NOMO-1 treated with DMSO at 0.1 percent for 48 hours (cell line): ENCODE results near the gene THOP1.
A peak's percentile ranks its signal among the peaks of the same experiment; 100 is the strongest.
"Not testable (repeated sequence)": the region's sequence is repeated elsewhere in the genome, so short reads cannot be mapped to it uniquely, and the experiment has no call there.

ENCODE experiments used
- DNase-seq: peaks from one replicate; lab custom pipeline; 2025; ENCODE audit not compliant: unreplicated experiment; lab: John Stamatoyannopoulos, UW

Gene THOP1

GRCh38 chr19:2815191-2815614, 29.9 kb downstream of the THOP1 start:
- DNase-seq, result no peak

DNA sequence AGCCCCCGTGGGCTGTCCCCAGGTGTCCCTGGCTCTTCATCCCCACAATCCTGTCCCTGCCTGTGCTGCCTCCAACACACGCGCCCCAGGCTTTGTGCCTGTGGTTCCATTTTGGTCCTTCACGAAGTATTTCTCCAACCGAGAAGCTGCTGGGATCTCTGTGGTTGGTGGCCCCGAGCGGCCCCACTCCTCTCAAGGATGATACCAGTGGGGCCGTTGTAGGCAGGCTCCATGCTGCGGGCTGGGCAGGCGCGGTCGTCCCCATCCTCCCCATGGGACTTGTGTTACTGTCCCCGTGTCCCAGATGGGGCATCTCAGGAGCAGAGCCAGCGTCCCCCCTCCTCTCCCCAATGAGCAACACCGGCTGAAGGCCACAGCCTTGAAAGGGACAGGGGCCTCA, 30.6 kb downstream of the THOP1 start:
- no peak for DNase-seq

GRCh38 chr19:2816641-2817040, 31.3 kb downstream of the THOP1 start:
- DNase-seq, result no peak

DNA sequence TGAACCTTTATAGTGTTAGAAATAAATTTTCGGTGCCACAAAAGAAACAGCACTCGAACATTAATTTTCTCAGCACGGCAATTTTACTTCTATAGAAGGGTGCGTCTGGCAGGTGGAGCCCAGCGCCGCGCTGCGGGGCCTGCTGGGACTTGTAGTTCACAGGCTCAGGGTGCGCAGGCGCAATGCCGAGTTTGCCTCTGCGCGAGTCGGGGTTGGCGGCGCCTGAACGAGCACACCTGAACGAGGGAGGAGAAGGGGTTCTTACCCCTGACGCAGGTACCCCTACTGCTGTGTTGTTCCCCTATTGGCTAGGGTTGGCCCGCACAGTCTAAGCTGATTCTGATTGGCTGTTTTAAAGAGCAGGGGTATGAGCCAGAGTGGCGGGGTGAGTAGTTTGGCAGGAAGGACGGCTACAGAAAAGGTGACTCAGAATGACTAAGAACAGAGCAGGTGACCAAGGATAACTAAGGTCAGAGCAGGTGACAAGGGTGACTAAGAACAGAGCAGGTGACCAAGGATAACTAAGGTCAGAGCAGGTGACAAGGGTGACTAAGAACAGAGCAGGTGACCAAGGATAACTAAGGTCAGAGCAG, 32.0 kb downstream of the THOP1 start:
- not testable (repeated sequence) for DNase-seq

DNA sequence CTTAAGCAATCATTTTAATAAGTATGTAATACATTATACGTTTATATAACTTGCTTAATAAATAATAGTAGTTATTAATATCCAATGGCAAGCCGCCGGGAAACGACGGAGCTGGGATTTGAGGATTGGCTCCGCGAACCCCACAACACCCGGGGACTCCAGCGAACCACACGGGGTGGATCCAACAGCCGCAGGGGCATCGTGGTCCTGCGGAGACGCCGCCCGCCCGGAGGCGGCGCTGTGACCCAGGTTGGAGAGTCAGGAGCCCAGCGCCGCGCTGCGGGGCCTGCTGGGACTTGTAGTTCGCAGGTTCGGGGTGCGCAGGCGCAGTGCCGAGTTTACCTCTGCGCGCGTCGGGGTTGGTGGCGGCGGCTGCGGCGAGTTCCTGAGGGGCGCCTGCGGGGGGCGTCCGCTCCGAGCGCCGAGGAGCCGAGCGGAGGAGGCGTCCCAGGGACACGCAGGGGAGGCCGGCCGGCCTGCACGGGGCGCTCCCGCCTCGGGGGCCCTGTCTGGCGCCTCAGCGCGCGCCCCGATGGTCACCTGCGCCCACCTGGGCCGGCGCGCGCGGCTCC, 34.3 kb downstream of the THOP1 start, which contains the start of gene ZNF554:
ZNF554 (plus strand) TSS at position 329 of the 572 bp plus-strand sequence; CDS start at position 533, 204 bp downstream.
- DNase-seq, result peak; percentile 88

GRCh38 chr19:2820112-2820702, 34.9 kb downstream of the THOP1 start:
- DNase-seq, result no peak

DNA sequence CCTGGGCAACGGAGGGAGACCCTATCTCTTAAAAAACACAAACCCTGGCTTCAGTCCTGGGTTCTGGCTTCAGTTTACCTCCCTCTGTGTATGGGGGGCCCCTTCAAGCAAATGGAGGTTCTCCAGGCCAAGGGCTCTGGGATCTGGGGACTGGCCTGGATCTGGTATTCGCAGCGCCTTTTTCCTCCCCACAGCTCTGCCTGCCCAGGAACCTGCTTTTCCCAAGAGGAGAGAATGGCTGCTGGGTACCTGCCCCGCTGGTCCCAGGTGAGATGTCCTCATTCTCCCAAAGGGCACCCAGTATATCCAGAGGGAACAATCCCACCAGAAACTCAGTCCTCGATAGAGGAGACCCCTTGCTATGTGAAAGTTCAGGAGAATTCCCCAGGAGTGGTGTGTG, 37.5 kb downstream of the THOP1 start:
- no peak for DNase-seq

DNA sequence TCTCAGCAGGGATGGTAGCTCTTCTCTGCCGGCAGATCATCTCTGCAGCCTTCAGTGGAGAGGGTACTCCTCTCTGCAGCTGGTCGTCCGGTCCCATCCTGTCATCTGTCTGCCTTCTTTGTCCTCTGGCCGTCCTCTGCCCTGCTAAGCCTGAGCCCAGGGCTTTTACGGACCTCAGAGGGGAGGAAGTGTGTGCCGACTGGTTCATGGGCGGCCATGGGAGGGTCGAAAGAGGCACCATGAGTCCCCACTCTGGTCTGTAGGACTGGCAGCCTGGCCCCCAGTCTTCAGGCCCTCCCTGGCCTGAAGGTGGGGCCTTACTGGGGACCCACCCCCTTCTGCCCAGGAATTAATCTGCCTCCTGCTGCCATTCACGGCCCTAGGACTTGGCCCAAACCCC, 38.3 kb downstream of the THOP1 start:
- DNase-seq, result no peak

DNA sequence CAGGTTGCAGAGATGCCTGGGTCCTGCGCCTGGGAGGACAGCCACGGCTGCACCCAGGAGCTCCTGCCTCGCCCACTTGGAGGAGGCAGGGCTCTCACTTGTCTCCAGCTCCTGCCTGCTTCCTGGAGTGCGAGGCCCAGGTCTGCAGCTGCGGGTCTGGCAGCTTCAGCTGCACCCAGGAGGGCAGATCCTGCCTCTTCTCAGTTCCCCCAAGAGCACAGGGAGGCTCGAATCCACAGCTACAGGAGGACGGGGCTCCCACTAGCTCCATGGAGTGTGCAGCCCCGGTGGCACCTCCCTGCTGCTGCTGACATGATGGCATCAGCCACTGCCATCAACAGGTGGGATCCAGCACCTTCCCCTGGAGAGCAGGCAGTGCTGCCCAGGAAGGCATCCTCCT, 38.8 kb downstream of the THOP1 start:
- DNase-seq, result no peak

- DNase-seq, result no peak
These were observed 41.7 kb downstream of the THOP1 start for GRCh38 chr19:2827022-2827421.

DNA sequence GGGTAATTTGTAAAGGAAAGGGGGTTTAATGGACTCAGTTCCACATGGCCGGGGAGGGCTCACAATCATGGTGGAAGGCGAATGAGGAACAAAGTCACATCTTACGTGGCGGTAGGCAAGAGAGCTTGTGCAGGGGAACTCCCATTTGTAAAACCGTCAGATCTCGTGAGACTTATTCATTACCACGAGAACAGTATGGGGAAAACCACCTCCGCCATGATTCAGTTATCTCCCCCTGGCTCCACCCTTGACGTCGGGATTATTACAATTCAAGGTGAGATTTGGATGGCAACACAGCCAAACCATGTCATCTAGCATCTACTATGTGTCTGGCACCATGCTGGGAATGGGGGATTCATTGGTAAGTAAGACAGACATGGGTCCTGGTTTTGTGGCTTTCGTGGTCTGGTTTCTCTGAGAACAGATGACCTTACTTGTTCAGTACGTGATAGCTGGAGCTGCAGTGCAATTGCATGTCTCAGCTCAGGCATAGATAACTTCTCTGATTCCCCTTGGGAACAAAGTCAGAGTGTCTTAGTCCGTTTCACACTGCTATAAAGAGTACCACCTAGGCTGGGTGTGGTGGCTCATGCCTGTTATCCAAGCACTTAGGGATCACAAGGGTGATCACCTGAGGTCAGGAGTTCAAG, 42.7 kb downstream of the THOP1 start:
- DNase-seq, result no peak

DNA sequence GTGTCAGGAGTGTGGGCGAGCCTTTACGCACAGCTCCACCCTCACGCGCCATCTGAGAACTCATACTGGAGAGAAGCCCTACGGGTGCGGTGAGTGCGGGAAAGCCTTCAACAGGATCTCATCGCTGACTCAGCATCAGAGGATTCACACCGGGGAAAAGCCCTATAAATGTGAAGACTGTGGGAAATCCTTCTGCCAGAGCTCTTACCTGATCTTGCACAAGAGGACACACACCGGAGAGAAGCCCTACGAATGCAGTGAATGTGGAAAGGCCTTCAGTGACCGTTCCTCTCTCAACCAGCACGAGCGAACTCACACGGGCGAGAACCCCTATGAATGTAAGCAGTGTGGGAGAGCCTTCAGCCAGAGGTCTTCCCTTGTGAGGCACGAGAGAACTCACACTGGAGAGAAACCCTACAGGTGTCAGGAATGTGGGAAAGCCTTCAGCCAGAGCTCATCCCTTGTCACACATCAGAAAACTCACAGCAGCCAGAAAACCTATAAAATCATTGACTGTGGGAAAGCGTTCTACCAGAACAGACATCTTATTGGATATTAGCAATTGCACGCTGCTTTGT, 49.1 kb downstream of the THOP1 start:
- DNase-seq, result no peak

- DNase-seq, result no peak
These were observed 52.1 kb downstream of the THOP1 start for GRCh38 chr19:2837430-2837829.

DNA sequence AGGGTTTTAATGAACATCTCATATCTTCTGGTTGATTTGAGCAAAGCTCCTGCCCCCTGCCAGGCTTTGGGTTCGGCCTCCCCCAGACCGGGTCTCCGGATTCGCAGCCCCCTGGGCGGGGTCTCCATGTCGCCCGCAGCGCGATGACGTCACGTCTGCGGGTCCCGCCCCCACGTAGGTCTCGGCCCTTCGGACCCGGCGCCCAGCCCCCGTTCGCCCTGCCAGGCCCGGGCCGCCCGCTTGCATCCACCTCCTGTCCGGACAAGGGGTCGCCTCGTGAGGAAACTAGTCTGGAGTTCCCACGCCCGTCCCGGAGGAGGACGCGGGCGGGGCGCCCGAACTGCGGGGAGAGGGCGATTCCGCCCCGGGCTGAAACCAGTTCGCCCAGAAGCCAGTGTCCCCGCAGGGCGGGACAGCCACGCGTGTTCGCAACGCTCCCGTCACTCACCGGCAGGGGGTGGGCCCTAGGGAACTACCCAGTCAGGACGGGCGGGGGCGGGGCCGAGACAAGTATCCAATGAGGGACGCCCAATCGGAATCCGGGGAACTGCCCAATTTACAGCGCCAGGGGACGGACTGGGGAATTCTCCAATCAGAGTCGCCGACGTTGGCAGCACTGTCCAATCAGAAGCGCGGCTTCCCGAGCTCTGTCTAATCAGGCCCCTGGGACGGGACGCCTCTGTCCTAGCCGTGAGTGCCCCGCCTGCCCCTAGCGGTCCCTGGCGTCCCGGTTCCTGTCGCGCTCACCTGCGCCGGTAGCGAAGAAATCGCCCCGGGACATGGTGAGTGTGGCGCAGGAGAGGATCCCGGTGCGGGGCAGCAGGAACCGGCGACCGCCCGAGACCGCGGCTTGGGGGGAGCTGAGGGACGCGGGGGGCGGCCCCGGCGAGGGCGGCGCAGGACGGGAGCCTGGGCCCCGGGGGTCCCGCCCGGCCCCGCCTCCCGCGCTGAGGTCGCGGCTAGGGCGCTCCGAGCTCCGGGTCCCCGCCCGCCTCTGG, 55.8 kb downstream of the THOP1 start, which contains the start of gene ZNF555:
ZNF555 (plus strand) TSS at position 682 of the 998 bp plus-strand sequence; CDS start at position 780, 98 bp downstream.
- DNase-seq, result peak; percentile 98

DNA sequence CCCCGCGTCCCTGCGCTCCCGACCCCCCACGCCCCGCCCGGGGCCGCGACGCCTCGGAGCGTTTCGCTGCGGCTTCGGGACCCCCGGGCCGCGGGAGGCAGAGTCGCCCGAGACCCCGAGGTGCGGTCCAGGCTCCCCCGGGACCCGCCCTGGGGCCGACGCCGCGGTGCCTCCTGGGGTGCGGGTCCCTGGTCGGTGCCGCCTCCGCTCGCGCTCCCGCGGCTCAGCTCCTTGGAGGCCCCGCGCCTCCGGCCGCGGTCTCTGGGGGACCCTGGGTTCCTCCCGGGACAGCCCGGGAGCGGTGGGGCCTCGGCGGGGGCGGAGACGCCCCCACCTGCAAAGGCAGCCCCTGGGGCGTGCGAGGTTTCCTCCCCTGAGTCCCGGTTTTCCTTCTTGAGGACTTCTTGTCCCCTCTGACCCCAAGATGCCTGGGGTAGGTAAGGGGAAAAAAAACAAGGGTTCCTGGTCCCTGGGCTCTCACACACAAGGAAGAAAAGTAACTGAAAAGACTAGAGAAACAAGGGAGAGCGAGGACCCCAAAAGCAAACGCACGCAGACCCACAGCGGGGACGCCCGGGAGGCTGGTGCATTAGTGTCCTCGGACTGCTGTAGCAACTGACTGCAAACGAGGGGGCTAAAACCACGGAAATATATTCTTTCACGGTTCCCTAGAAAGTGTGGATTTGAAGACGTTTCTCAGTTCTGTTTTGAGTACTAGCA, 56.7 kb downstream of the THOP1 start:
- DNase-seq, result no peak

- no peak for DNase-seq
These were observed 59.8 kb downstream of the THOP1 start for GRCh38 chr19:2845107-2845506.

- DNase-seq, result no peak
These were observed 61.0 kb downstream of the THOP1 start for GRCh38 chr19:2846180-2846894.

DNA sequence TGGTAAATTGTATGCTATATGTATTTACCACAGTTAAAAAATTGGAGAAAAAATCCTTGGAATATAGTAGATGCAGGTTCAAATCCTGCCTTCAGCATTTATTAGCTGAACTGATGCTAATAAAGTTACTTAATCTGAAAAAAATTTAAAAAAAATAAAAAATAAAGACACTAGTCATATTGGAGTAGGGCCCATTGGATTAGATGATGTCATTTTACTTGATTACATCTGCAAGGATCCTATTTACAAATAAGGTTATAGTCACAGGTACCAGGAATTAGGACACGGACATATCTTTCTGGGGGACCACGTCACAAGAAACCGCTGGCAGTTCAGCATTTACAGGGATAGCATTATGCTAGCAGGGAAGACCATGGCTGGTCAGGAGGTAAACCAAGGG, 62.2 kb downstream of the THOP1 start:
- DNase-seq, result no peak

DNA sequence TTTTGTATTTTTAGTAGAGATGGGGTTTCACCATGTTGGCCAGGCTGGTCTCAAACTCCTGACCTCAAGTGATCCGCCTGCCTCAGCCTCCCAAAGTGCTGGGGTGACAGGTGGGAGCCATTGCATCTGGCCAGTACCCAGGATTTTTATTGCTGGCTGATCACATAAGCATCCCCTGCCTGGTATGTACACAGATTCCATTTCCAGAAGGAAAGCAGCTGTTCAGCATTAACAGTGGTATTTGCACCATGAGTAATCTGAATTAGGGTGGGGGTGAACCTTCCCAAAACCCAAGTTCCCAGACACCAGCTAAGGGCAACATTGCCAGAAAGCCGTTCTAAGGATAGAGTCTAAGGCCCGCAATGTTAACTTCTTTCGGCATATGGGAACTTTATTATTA, 63.3 kb downstream of the THOP1 start:
- DNase-seq, result no peak
